ENCODE data around the gene OLFM1. TPM values are rescaled to one million over a fixed set of nuclear protein-coding genes. Genes with fewer than 3 reads are reported as not detected.

Gene OLFM1
- total RNA-seq, 2 donors from 2014 or later = 6.3 to 7.8 TPM

DNA sequence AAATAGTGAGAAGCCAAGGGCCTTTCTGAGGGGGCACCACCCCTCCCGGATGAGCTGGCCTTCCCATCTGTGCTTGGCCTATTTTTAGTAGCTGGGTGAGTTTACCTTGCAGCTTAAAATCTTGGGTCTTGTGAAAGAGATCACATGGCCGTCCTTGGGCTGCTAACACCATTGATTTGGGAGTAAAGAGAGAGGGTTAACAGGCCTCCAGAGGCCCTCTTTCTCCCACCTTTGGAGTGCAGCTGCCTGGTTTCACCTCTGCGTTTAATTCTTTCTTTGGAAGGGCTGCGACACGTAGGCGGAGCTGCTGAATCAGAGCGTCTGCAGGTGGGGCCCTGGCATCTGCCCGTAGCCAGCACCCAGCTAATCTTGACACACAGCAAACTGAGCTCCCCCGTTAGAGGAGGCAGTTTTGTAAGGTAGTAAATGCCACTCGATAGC is 12.8 kb downstream of the OLFM1 start:
- peak; percentile 22 for ATAC-seq
- TF ChIP-seq, protein P1, sequence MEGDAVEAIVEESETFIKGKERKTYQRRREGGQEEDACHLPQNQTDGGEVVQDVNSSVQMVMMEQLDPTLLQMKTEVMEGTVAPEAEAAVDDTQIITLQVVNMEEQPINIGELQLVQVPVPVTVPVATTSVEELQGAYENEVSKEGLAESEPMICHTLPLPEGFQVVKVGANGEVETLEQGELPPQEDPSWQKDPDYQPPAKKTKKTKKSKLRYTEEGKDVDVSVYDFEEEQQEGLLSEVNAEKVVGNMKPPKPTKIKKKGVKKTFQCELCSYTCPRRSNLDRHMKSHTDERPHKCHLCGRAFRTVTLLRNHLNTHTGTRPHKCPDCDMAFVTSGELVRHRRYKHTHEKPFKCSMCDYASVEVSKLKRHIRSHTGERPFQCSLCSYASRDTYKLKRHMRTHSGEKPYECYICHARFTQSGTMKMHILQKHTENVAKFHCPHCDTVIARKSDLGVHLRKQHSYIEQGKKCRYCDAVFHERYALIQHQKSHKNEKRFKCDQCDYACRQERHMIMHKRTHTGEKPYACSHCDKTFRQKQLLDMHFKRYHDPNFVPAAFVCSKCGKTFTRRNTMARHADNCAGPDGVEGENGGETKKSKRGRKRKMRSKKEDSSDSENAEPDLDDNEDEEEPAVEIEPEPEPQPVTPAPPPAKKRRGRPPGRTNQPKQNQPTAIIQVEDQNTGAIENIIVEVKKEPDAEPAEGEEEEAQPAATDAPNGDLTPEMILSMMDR (IDR thresholded peaks at IDR 0.05) = no peak
- no peak for TF ChIP-seq POLR2A (IDR thresholded peaks at IDR 0.05)

DNA sequence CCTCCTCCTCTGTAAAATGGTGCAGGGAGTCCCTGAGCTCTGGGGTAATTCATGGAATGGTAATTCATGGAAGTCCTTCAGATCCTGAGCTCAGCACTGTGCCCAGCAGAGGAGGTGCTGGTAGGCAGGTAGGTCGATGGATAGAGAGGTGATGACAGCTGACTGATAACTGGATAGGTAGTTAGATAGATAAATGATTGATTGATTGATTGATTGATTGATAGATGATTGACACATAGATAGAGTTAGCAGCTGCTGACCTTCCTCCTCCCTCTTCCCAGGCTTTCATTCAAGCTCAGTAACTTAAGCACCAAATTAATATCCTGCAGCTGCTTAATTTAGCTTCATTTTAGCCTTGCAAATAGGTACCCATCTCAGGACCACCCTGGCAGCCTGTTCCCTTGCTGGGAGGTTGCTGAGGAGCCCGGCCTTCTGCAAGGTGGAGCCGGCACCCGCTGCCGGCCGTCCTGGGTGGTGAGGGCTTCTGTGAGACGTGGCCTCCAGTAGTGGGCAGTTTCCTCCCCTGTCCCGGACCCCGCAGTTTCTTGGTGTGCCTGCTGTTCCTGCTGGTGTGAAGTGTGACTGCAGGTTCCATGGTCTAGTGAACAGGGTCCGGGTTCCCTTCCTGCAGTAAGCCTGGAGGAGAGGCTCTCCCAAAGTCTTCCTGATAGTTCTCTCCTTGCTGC is 13.4 kb downstream of the OLFM1 start:
- DNase-seq = no peak
- WGBS, 2 donors = 81 to 87% methylated on average over 9 to 10 of the region's 10 CpGs
- Histone ChIP-seq H3K27me3 (no peaks in the 10 kb centered on the region), H3K4me3 (no peak overlapping the region), H3K4me1 (peaks cover 16% of the 10 kb centered on the region), H3K27ac (no peak overlapping the region), H3K9me3 (no peaks in the 10 kb centered on the region), H3K36me3 (replicated peaks in 1 of 2; ENCODE audit: insufficient read depth in 1 of 2, low read depth in 2 of 2) (no peaks in the 10 kb centered on the region)
- intact Hi-C loops (cut with DNase I) = no loop called here
- no peak for ATAC-seq
- TF ChIP-seq, protein P1 (IDR thresholded peaks at IDR 0.05) = no peak
- TF ChIP-seq POLR2A (IDR thresholded peaks at IDR 0.05) = no peak

More for the DNA sequence above, 12.8 kb downstream of the OLFM1 start:
- no peak overlapping the region for H3K27ac ChIP-seq
- H3K4me3 ChIP-seq = no peak overlapping the region
- intact Hi-C loops (cut with DNase I) = no loop called here
- no peaks in the 10 kb centered on the region for H3K9me3 ChIP-seq
- peak in 1 of 4 donors; percentile 54 for DNase-seq
- H3K27me3 ChIP-seq = no peaks in the 10 kb centered on the region
- WGBS, 2 donors = 31 to 37% methylated on average over 10 of the region's 10 CpGs
- no peaks in the 10 kb centered on the region for H3K36me3 ChIP-seq (replicated peaks in 1 of 2; ENCODE audit: insufficient read depth in 1 of 2, low read depth in 2 of 2)
- peaks cover 16% of the 10 kb centered on the region for H3K4me1 ChIP-seq

DNA sequence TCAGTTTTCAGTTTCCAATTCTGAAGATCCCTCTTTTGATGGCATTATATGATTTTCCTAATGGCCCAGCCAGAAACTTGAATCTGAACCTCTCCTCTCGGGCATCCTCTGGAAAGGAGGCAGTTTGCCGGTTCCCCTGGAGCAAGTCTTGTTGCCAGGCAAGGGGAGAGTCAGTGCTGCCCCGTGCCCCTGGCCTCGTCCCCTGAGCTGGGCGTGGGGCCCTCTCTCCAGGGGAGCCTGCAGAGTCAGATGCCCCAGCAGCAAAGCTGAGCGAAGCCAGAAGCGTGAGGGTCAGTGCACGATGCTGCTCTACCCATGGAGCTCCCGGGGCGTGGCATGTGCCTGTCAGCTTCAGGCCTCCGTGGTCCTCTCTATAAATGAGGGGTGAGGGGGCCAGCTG is 14.0 kb downstream of the OLFM1 start:
- intact Hi-C loops (cut with DNase I) = no loop called here
- no peak for TF ChIP-seq POLR2A (IDR thresholded peaks at IDR 0.05)
- TF ChIP-seq, protein P1 (IDR thresholded peaks at IDR 0.05) = no peak
- Histone ChIP-seq H3K36me3 (replicated peaks in 1 of 2; ENCODE audit: insufficient read depth in 1 of 2, low read depth in 2 of 2) (no peaks in the 10 kb centered on the region), H3K9me3 (no peaks in the 10 kb centered on the region), H3K27ac (no peak overlapping the region), H3K4me1 (peaks cover 16% of the 10 kb centered on the region), H3K27me3 (no peaks in the 10 kb centered on the region), H3K4me3 (no peak overlapping the region)
- no peak for DNase-seq
- 86 to 96% methylated on average over 4 to 11 of the region's 11 CpGs for WGBS, 2 donors
- no peak for ATAC-seq

DNA sequence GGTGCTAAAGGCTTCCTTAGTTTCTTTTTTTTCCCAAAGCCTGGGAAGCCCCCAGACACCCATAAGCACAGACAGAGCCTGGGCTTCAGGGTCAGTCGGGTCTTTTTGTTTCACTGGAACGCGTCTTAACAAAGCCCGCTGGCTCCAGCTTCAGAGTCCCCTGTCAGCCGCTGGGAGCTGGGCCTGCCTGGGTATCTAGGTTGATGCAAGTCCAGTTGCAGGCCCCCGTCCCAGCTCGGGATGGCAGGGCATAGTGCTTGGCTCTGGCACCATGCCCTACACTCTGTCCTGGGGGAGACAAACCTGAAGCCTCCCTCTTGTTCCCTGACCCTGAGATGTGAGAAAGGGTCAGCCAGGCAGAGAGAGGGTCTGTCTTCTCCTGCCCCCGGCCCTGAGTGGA is 14.5 kb downstream of the OLFM1 start:
- Histone ChIP-seq H3K4me1 (peaks cover 16% of the 10 kb centered on the region), H3K27me3 (no peaks in the 10 kb centered on the region), H3K4me3 (no peak overlapping the region), H3K9me3 (no peaks in the 10 kb centered on the region), H3K27ac (no peak overlapping the region), H3K36me3 (replicated peaks in 1 of 2; ENCODE audit: insufficient read depth in 1 of 2, low read depth in 2 of 2) (no peaks in the 10 kb centered on the region)
- WGBS, 2 donors = 81 to 89% methylated on average over 8 of the region's 8 CpGs
- TF ChIP-seq, protein P1 (IDR thresholded peaks at IDR 0.05) = no peak
- TF ChIP-seq POLR2A (IDR thresholded peaks at IDR 0.05) = no peak
- DNase-seq (no peak), ATAC-seq (no peak)
- intact Hi-C loops (cut with DNase I) = no loop called here

DNA sequence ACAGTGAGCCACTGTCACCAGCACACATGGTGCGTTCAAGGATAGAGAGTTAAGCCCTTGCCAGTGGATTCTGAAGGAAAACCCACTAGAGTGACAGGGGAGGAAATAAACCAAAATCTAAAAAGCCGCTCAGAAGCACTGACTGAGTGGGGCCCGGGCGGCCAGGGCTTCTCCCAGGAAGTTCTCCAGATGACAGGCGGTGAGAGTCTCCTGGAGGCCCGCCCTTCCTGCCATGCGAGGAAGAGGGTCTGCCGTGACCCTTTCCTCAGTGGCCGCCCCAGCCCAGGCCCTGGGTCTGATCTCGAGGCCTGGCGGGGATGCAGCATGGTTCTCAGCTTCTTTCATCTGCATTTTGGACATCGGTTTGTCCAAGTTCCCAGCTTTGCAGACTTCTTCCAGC is 14.9 kb downstream of the OLFM1 start:
- no peak for DNase-seq
- Histone ChIP-seq H3K4me1 (peaks cover 16% of the 10 kb centered on the region), H3K36me3 (replicated peaks in 1 of 2; ENCODE audit: insufficient read depth in 1 of 2, low read depth in 2 of 2) (no peaks in the 10 kb centered on the region), H3K27me3 (no peaks in the 10 kb centered on the region), H3K9me3 (no peaks in the 10 kb centered on the region), H3K4me3 (no peak overlapping the region), H3K27ac (no peak overlapping the region)
- WGBS, 2 donors = 86 to 96% methylated on average over 12 of the region's 12 CpGs
- no peak for ATAC-seq
- intact Hi-C loops (cut with DNase I) = no loop called here
- no peak for TF ChIP-seq POLR2A (IDR thresholded peaks at IDR 0.05)
- TF ChIP-seq, protein P1 (IDR thresholded peaks at IDR 0.05) = no peak

Data from body of pancreas (tissue), 4 donors.